SKM-1 treated with dmso at 0.1 percent for 144 hours (cell line): ENCODE data around the gene MAP9.
"Not testable (repeated sequence)": the region's sequence is repeated elsewhere in the genome, so short reads cannot be mapped to it uniquely, and the experiment has no call there.

Experiments
- DNase-seq: peaks from one replicate; lab custom pipeline; 2025; ENCODE audit not compliant: unreplicated experiment; lab: John Stamatoyannopoulos, UW

Gene MAP9

DNA sequence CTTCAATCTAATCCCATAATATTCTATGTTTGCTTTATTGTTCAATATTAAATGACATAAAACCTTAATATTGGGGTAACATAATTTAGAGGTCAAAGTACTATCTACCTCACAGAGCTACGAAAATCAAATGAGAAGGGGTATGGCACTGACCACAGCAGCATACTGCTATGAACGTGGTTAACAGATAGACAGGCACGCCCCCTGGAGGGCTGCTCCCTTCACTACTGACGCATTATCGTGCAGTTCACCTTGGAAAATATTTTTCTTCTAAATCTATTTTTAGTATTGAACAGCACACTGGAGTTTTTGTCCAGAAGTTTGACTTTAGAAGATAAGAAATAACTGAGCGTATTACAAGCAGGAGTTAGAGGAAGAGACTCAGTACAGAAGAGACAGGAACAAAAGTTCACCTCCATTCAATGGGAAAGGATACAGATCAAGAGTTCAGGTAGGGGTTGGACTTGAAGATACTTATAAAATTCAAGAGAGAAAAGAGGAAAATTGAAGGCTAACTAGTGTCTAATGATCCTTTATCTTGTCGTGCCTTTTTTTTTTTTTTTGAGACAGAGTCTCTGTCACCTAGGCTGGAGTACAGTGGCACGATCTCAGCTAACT, 22.7 kb downstream of the MAP9 start:
- peak; percentile 62 for DNase-seq

DNA sequence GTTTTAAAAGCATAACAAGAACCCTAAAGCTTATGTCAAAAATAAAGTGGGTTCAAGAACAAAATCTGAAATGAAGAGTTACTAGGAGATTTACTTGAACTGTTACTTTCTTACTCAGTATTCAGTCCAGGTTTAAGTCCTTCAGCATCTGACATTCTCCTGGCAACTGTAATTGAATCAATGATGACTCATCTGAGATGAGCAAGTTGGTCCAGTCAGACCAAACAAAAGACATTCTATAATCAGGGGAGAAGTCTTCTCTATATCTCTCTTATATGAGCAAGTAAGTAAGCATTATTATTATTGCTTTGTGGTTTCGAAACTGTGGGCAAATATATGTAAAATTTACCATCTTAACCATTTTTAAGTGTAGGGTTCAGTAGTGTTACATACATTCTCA, 34.6 kb downstream of the MAP9 start:
- no peak for DNase-seq

DNA sequence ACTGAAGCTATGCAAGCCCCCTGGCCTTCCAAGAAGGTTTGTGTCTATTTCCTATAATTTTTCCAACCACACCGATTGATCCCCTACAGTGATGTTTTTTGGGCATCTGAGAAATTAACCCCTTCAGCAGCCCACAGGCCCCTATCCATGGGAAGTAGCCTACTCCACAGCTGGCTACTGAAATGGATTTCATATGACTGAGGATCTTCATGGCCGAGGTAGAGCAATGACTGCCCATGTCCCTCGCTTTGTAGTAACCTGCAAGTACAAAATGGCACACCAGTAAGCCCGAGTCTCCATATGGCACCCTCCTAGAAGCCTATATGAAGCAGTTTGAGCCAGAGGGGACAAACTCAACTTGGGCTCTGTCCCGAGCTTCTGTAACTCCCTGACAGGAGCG, 36.8 kb downstream of the MAP9 start:
- DNase-seq, result no peak

DNA sequence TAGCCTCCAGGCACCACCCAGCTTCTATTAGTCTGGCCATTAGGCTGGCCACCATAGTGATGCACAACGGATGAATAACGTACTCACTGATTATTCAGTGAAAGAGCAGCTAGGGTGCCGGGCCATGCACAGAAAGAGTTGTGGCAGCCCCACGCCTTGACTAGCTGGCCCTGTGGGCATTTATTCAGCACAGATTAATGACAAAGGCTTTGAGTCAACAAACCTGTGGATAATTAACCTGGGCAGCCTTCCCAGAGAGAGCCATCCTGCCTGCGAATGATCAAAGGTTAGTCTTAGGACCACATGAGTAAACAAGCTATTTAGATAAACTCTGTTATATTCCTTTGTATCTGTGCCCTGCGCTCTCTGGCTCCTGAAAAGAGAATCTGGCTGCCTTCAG, 37.2 kb downstream of the MAP9 start:
- no peak for DNase-seq

DNA sequence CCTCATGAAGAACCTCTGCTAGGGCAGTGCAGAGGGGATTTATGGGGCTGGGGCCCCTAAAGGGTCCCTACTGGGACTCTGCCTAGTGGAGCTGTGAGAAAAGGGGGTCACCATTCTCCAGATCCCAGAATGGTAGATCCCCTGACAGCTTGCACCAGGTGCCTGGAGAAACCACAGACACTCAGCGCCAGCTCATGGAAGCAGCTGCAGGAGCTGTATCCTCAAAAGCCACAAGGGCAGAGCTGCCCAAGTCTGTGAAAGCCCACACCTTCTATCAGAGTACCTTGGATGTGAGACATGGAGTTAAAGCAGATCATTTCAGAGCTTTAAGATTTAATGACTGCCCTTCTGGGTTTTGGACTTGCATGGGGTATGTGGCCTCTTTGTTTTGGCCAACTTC, 38.6 kb downstream of the MAP9 start:
- no peak for DNase-seq

DNA sequence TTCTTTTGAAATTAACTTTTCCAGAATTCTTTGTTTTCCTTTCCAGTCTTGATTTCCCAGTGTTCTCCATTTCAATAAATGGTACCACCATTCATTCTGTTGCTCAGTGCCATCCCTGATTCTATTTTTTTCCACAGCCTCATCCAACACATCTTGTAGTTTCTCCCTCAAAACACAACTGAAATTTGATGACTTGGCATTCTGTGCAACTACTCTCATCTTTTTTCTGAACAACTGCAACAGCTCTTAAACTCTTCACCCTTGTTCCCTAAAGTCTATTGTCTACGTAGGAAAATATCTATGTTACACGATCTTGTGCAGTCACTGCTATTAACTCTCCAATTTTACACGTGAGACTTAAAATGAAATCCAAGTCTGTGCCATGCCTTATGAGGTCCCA, 40.5 kb downstream of the MAP9 start:
- DNase-seq, result no peak

DNA sequence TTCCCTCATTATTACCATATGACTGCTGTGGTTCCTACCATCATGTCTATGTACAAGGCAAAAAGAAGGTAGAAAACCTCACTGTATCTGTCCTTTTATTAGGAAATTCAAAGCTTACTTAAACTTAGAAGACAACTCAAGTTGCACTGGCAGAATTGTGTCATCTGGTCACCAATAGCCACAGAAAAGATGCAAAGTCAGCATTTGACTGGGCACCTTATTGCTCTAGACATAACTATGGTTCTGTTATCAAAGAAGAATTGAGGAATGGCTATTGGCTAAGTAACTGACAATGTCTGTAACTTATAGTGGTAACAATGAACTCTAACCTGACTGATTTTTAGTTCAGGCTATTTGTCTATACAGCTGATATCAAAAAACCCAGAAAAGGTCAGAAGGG, 45.3 kb downstream of the MAP9 start:
- DNase-seq, result no peak

DNA sequence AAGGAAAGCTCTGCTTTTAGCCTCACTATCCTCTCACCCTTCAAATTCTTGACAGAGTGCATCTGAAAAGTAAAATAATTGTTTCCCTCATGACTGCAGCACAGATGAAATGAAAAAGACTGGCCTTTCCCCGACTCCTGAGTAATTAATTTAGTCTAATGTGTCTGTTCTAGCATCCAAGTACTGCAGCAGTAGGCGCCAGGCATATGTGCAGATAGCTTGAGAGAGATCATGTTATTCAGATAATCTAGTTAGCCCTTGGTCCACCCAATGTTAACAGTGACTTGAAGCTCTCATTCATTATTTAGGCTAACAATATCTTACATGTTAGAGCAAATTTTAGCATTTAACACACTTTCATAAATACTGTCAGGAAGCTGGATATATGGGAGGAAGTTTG, 54.0 kb downstream of the MAP9 start:
- no peak for DNase-seq

DNA sequence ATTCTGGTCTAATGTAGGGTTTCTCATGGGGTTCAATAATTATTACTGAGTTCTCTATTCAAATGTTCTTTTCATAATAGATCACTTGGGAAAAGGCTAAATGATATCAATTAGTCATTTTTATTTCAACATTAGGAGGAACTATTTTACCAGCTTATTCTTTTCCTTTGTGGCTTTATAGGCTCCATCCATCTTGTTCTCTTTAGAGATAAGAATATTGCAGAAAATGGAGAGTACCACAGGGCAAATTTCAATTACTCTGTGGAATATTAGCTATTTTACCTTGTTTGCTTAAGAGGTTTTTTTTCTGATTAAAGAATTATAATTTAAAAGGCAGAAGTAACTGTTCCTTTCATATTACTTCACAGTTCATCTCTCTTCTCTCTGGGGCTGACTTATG, 55.8 kb downstream of the MAP9 start:
- no peak for DNase-seq

DNA sequence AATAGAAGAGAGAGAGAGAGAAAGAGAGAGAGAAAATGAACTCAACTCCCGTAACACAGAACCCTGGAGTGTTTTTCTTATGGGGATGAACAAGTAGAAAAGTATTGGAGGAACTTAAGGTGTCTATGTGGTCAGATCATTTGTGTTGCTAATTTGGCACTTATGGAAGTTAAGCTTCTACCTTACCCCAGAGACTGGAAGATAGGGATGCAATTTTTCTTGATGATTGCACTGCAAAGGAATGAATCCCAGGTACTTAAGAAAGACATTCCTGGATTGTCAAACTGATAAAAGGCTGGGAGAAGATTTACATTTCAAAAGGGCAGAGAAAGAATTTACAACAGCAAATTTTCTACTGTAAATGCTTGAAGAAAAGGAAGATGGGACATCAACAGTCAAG, 57.2 kb downstream of the MAP9 start:
- no peak for DNase-seq

DNA sequence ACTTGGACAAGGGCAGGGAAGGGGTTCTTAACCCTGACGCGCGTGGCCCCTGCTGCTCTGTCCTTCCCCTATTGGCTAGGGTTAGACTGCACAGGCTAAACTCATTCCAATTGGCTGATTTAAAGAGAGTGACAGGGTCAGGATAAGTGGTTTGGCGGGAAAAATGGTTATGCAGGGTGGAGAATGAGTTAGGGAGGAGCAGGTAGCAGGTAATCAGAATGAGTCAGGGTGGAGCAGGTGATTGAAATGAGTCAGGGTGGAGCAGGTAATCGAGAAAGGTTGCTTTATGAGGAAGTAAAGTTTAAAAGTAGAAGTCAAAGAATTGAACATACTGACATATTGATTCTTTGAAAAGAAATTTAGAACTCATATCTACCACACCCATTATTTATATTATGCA, 64.7 kb downstream of the MAP9 start:
- not testable (repeated sequence) for DNase-seq

DNA sequence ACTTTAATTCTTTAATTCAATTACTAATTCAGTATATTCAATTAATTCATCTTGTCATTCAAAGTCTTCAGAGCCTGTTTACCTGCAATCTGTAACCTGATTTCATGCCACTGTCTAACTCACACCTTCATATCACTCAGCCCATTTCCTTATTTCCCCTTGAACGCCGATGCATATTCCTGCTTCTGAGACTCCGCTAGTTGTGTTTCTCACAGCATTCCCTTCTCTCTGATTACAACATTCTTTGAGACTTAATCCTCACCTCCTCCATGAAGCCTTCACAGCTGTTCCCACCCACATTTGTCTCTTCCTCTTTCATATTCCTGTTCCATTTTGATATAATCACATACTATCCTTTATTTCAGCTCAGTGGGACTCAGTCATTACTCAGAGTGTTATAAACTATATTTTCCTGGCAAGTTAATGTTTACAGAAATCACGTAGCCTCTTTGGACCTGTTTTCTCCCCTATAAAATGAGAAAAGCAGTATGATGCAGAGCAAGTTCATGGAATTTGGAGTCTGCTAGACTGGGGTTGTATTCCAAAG, 69.0 kb downstream of the MAP9 start:
- DNase-seq, result no peak

DNA sequence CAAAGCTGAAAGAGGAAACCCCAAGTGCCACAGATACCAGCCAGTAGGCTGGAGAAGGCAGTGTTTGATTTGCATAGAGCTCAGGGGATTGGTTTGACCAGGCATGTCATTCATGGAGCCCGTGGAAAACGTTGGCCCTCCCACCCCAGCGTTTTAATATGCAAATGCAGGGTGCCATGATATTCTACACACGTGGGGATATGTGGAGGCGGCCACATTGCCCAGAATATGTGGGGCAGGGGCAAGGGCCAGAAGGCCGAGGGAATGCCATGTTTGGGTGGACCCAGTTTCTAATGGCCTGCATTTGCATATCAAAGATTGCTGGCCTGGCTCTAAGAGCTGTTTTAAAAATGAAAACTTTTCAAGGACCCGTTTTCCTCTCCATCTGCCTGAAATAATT, 71.1 kb downstream of the MAP9 start:
- DNase-seq, result no peak

DNA sequence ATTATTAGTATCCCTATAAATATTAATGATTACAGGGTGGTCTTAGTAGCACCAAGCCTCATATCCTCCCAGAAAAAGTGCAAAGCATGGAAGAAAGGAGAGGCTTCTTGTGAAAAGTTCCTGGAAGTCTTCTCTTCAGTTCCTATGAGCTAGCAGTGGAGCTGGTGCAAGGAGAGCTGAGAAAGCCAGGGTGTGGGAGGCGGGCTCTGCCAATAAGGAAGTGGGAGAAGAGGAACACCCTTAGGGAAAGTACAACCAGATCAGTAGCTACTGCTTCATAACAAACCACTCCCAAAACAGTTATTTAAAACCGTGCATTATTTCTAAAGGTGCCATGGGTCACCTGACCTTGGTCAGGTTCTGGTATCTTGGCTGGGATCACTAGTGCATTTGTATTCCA, 72.4 kb downstream of the MAP9 start:
- no peak for DNase-seq

DNA sequence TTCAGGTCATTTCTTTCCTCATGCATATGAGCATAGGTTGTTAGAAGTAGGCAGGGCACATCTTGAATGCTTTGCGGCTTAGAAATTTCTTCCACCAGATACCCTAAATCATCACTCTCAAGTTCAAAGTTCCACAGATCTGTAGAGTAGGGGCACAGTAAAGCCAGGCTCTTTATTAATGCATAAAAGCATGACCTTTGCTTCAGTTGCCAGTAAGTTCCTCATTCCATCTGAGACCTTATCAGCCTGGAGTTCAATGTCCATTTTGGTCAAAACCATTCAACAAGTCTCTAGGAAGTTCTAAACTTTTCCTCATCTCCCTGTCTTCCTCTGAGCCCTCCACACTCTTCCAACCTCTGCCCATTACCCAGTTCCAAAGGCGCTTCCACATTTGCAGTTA, 77.7 kb downstream of the MAP9 start:
- DNase-seq, result no peak
